IgD-negative memory B cell (primary cell): ENCODE results near the gene DCAF11. TPM values are rescaled to one million over a fixed set of nuclear protein-coding genes. Genes with fewer than 3 reads are reported as not detected.
A peak's percentile ranks its signal among the peaks of the same experiment; 100 is the strongest.

ENCODE experiments used
- H3K27ac Mint-ChIP-seq, 3 donors: one replicate each; pipeline ENCODE4 v1.8.0; 2020 to 2022; ENCODE audit warnings: mild to moderate bottlenecking in 3 of 3, mixed read lengths in 3 of 3, moderate library complexity in 1 of 3
- H3K27me3 Mint-ChIP-seq: one replicate; pipeline ENCODE4 v1.8.0; 2021; ENCODE audit warnings: mixed read lengths
- H3K36me3 Mint-ChIP-seq: one replicate; pipeline ENCODE4 v1.8.0; 2020; ENCODE audit warnings: mild to moderate bottlenecking, mixed read lengths
- H3K4me1 Mint-ChIP-seq, 3 donors: one replicate each; pipeline ENCODE4 v1.8.0; 2020 to 2022; ENCODE audit warnings: mixed read lengths in 3 of 3, mild to moderate bottlenecking in 1 of 3
- H3K4me3 Mint-ChIP-seq, 4 donors: one replicate each; pipeline ENCODE4 v1.8.0; 2020 to 2022; ENCODE audit warnings: mild to moderate bottlenecking in 4 of 4, mixed read lengths in 4 of 4, moderate library complexity in 3 of 4
- H3K9me3 Mint-ChIP-seq, 3 donors: one replicate each; pipeline ENCODE4 v1.8.0; 2020 to 2021; ENCODE audit warnings: mixed read lengths in 3 of 3, mild to moderate bottlenecking in 1 of 3
- polyA plus RNA-seq: library from polyadenylated mRNA; unstranded; fragments of 300-500 nt; fragmentation: Illumina TruSeq; gene quantifications from one replicate; pipeline ENCODE4 v1.2.3, GENCODE V29; 2021

DCAF11 gene
- polyA plus RNA-seq, 1 donor from 2014 or later: 74.5 TPM

GRCh38 chr14:24131549-24131966 lies 17.0 kb downstream of the DCAF11 start:
- Mint-ChIP-seq H3K27me3 (no peaks in the 10 kb centered on the region), H3K9me3 (no peaks in the 10 kb centered on the region), H3K27ac (no peak overlapping the region), H3K4me3 (no peak overlapping the region), H3K36me3 (peaks cover 3% of the 10 kb centered on the region), H3K4me1 (peaks cover 10 to 30% (median 26%) of the 10 kb centered on the region in 3 donors)

GRCh38 chr14:24132061-24132685 lies 17.6 kb downstream of the DCAF11 start:
- Mint-ChIP-seq H3K27ac (peak overlapping the region in 1 of 3 donors; percentile 90), H3K27me3 (no peaks in the 10 kb centered on the region), H3K4me3 (peak overlapping the region in 1 of 4 donors; percentile 82)

GRCh38 chr14:24132976-24133375 lies 18.4 kb downstream of the DCAF11 start:
- peaks cover 3% of the 10 kb centered on the region for H3K36me3 Mint-ChIP-seq
- peak overlapping the region in 1 of 3 donors; percentile 90 for H3K27ac Mint-ChIP-seq

More at GRCh38 chr14:24132061-24132685, 17.6 kb downstream of the DCAF11 start:
- Mint-ChIP-seq H3K36me3 (peaks cover 3% of the 10 kb centered on the region), H3K9me3 (no peaks in the 10 kb centered on the region), H3K4me1 (peaks cover 17 to 33% (median 26%) of the 10 kb centered on the region in 3 donors)

DNA sequence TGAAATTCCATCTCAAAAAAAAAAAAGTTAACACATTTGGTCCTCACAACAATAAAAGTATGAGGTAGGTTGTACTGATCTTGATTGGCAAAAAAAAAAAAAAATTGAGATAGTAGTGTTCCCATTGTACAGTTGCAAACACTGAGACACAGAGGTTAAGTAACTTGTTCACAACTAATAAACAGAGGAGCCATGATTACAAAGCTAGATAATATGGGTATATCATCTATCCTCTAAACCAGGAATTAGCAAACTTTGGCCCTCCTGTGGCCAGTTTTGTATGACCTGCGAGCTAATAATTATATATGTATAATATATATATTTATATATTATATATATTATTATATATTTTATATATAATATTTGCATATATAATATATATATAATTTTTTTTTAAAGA lies 19.2 kb downstream of the DCAF11 start:
- peaks cover 17 to 32% (median 19%) of the 10 kb centered on the region in 3 donors for H3K4me1 Mint-ChIP-seq
- no peak overlapping the region for H3K27ac Mint-ChIP-seq
- peaks cover 5% of the 10 kb centered on the region for H3K36me3 Mint-ChIP-seq
- H3K4me3 Mint-ChIP-seq: no peak overlapping the region
- H3K9me3 Mint-ChIP-seq: no peaks in the 10 kb centered on the region
- no peaks in the 10 kb centered on the region for H3K27me3 Mint-ChIP-seq

More at GRCh38 chr14:24132976-24133375, 18.4 kb downstream of the DCAF11 start:
- Mint-ChIP-seq H3K9me3 (no peaks in the 10 kb centered on the region), H3K4me3 (peak overlapping the region in 1 of 4 donors; percentile 66), H3K4me1 (peaks cover 15 to 29% (median 20%) of the 10 kb centered on the region in 3 donors), H3K27me3 (no peaks in the 10 kb centered on the region)

GRCh38 chr14:24135584-24135833 lies 20.9 kb downstream of the DCAF11 start:
- Mint-ChIP-seq H3K4me3 (peak overlapping the region; percentile 90 to 98 (median 96)), H3K9me3 (no peaks in the 10 kb centered on the region), H3K4me1 (peaks cover 23 to 44% (median 23%) of the 10 kb centered on the region in 3 donors), H3K27ac (peak overlapping the region; percentile 78 to 97 (median 93)), H3K36me3 (peaks cover 3% of the 10 kb centered on the region), H3K27me3 (no peaks in the 10 kb centered on the region)

DNA sequence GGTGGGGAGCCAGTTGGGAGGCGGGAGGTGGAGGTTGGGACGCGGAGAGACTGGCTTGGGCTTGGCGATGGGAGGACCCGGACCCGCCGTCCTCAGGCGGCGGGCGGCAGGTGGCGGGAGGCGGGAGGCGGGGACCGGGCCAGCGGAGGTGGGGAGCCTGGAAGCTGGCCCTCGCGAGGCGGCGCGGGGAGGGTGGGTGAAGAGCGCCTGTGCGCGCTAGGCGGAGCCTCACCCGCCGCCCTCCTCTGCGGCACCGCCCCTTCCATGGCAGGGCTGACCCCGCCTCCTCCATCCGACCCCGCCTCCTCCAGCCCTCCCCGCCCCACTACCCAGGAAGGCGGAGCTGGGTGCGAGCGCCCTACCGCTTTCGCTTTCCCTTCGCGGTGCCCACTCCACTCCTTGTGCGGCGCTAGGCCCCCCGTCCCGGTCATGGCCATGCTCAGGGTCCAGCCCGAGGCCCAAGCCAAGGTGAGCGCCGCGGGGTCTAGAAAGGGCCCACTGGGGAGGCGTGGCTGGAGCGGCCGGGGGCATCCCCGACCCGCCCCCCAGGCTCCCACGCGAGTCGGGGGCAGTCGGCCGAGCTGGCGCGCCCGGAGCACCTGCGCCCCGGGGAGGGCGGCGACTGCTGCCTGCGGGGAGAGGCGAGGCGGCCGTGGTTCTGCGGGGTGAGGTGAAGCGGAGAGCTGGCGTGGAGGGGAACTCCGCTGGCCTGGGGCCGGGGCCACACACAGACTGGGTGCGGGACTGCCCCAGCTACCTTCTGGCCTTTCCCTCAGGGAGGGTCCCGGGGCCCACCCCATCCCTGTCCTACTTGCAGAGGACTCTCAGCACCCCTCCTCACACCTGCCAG lies 21.5 kb downstream of the DCAF11 start, which contains the start of gene PSME1:
PSME1 (plus strand) TSS at position 361 of the 850 bp plus-strand sequence; CDS start at position 430, 69 bp downstream.
- no peaks in the 10 kb centered on the region for H3K27me3 Mint-ChIP-seq
- peak within 1 kb of the TSS; percentile 90 to 98 (median 96) for H3K4me3 Mint-ChIP-seq
- H3K27ac Mint-ChIP-seq: peak within 1 kb of the TSS; percentile 78 to 98 (median 95)
- H3K9me3 Mint-ChIP-seq: no peaks in the 10 kb centered on the region
- H3K4me1 Mint-ChIP-seq: peaks cover 20 to 43% (median 26%) of the 10 kb centered on the region in 3 donors
- H3K36me3 Mint-ChIP-seq: peaks cover 3% of the 10 kb centered on the region

DNA sequence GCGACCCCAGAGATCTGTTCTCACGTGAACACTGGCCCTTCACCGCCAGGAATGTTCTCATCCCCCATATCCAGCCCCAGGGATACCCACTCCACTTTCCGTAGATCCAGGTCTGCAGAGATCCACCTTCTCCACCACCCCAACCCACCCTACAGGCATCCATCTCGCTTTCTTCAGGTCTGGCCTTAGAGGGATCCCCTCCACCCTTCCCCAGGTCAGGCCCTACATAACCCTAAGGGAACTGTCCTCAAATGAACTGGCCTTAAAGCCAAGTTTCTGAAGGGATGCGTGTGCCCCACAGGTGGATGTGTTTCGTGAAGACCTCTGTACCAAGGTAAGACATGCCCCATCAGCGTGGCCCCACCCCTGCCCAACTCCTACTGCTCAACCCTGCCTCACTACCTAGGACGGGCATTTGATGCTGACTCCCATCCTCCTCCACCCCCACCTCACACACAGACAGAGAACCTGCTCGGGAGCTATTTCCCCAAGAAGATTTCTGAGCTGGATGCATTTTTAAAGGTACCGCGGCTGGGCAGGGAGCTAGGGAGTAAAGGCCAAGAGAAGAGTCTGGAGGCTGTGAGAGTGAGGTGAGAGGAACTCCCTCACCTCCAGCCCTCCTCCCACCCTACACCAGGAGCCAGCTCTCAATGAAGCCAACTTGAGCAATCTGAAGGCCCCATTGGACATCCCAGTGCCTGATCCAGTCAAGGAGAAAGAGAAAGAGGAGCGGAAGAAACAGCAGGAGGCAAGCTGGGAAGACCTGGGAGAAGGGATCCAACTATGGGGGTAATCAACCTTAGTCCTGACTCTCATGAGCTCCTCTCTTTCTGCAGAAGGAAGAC lies 22.3 kb downstream of the DCAF11 start:
- Mint-ChIP-seq H3K4me1 (peaks cover 26 to 43% (median 26%) of the 10 kb centered on the region in 3 donors), H3K9me3 (no peaks in the 10 kb centered on the region), H3K4me3 (peak overlapping the region; percentile 88 to 98 (median 95)), H3K27me3 (no peaks in the 10 kb centered on the region), H3K27ac (peak overlapping the region; percentile 78 to 98 (median 95)), H3K36me3 (peaks cover 3% of the 10 kb centered on the region)

DNA sequence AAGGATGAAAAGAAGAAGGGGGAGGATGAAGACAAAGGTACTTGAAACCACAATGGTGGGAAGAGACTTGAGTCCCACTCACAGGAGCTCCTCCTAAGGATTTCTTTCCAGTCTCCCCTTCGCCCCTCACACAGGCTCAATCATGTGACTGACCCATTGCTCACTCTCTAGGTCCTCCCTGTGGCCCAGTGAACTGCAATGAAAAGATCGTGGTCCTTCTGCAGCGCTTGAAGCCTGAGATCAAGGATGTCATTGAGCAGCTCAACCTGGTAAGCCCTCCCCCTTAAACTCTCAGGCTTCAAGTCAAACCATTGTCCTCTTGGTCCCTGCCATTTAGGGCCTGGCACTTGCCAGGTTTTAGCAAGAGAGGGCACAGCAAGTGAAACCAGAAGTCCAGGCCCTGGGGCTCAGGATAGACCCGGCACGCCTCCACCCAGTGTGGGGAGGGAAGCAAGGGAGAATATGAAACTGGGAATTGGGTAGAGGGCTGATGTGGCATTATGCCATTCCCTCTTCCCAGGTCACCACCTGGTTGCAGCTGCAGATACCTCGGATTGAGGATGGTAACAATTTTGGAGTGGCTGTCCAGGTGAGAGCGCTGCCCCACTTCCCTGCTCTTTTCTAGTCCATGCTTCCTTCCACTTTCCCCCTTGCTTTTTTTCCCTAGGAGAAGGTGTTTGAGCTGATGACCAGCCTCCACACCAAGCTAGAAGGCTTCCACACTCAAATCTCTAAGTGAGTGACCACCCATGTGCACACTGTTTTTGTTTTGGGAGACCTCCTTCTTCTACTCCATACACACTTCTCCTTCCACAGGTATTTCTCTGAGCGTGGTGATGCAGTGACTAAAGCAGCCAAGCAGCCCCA lies 23.2 kb downstream of the DCAF11 start:
- H3K9me3 Mint-ChIP-seq: no peaks in the 10 kb centered on the region
- peak overlapping the region; percentile 77 to 98 (median 92) for H3K4me3 Mint-ChIP-seq
- no peaks in the 10 kb centered on the region for H3K27me3 Mint-ChIP-seq
- peak overlapping the region; percentile 78 to 98 (median 95) for H3K27ac Mint-ChIP-seq
- H3K4me1 Mint-ChIP-seq: peaks cover 24 to 40% (median 26%) of the 10 kb centered on the region in 3 donors
- peaks cover 3% of the 10 kb centered on the region for H3K36me3 Mint-ChIP-seq

DNA sequence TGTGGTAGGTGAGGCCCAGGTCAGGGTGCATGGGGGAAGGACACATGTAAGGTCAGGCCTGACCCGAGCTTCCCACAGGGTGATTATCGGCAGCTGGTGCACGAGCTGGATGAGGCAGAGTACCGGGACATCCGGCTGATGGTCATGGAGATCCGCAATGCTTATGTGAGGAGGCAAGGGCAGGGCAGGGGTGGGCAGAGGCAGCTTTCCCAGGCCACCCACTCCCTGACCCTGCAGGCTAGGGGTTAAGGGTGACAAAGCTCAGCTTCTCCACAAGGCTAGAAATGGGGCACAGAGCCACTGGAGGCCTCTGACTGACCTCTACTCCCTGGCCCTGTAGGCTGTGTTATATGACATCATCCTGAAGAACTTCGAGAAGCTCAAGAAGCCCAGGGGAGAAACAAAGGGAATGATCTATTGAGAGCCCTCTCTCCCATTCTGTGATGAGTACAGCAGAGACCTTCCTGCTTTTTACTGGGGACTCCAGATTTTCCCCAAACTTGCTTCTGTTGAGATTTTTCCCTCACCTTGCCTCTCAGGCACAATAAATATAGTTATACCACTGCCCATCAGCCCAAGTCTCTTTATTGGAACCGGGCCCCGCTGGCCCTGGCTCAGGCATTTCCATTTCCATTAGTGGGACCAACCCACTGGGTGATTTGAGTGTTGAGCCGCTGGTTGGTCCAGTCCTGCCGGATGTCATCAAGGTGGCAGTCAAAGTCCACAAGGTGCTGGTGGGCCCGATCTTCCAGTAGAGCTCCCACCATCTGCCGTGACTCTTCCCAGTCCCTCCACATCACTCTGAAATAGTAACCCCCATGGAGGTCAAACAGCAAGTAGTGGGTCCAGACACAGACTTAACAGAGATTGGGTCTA lies 24.1 kb downstream of the DCAF11 start:
- Mint-ChIP-seq H3K9me3 (no peaks in the 10 kb centered on the region), H3K36me3 (peaks cover 3% of the 10 kb centered on the region), H3K4me3 (peak overlapping the region; percentile 36 to 98 (median 75)), H3K4me1 (peaks cover 19 to 36% (median 24%) of the 10 kb centered on the region in 3 donors), H3K27me3 (no peaks in the 10 kb centered on the region), H3K27ac (peak overlapping the region in 2 of 3 donors; percentile 78 to 87)

DNA sequence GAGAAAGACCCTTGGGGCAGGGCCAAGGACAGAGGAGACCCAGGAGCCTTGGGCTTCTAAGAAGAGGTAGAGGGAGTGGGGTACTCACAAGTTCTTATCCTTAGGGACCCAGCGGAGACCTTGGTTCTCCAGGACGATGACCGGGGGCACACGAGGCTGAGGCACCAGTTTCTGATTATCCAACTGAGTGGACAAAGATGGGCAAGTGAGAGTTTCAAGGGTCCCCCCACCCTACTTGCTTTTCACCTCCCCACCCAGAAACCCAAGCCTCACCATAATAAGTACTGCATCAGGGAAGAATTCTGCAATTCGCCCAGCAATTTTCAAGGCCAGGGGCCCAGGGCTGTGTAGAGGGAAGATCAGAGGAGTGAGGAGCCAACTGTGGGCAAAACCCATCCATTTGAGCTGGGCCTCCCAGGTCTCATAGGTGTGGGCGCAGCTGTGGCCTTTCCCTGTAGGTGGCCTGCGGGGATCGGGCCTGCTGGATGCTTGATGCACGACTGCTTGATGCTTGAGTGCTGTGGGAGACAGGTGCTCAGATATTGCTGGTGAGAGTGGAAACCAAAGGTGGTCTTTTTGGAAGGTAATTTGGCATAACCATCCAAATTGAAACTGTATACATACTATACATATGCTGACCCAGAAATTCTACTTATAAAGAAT lies 24.8 kb downstream of the DCAF11 start:
- Mint-ChIP-seq H3K4me3 (peak overlapping the region; percentile 41 to 98 (median 85)), H3K9me3 (no peaks in the 10 kb centered on the region), H3K27ac (peak overlapping the region; percentile 71 to 87 (median 72)), H3K27me3 (no peaks in the 10 kb centered on the region), H3K4me1 (peaks cover 19 to 38% (median 25%) of the 10 kb centered on the region in 3 donors), H3K36me3 (peaks cover 5% of the 10 kb centered on the region)

DNA sequence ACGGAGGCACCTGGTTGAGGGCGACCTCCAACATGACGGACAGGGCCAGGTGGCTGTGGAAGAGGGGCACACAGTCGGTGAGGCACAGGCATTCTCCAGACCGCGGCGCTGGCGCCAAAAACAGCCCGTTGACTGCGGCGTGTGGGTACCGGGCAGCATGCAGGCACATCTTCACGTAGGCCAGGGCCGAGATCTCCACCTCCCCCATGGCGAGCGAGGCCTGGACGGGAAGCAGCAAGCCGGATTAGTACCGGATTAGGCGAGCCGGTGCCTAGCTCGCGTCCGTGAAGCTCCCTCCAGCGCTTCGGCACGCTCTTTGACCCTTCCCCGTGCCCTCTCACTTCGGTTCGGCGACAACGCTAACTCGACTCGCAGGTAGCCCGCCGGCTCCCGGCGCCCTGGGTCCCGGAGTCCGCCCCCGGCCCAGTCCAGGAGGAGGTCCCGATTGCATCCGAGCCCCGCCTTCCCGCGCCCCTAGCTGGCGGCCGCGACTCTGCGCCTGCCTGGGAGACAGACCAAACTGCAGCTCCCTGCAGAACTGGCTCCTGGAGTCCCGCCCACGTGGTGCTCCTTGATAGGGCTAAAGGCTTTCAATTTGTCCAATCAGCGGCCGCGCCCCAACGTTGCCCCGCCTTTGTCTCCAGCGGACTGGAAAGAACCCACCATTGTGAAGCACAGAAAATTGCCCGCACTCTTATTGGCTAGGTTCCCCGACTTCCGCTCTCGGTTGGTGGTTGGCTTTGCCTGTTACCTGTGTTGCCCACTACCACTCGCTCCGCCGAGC lies 26.7 kb downstream of the DCAF11 start, which contains the start of gene EMC9:
EMC9 (minus strand) TSS at position 495 of the 784 bp plus-strand sequence; CDS start at position 208, 287 bp downstream.
- Mint-ChIP-seq H3K4me3 (peak within 1 kb of the TSS; percentile 91 to 98 (median 95)), H3K4me1 (peaks cover 20 to 45% (median 33%) of the 10 kb centered on the region in 3 donors), H3K27ac (peak within 1 kb of the TSS; percentile 84 to 95 (median 93)), H3K9me3 (no peaks in the 10 kb centered on the region), H3K27me3 (no peaks in the 10 kb centered on the region), H3K36me3 (peaks cover 6% of the 10 kb centered on the region)

- H3K4me1 Mint-ChIP-seq: peaks cover 24 to 39% (median 31%) of the 10 kb centered on the region in 3 donors
- H3K4me3 Mint-ChIP-seq: peak overlapping the region in 2 of 4 donors; percentile 37 to 98
These were observed 28.9 kb downstream of the DCAF11 start for GRCh38 chr14:24143511-24143910.

More at GRCh38 chr14:24143511-24143910, 28.9 kb downstream of the DCAF11 start:
- Mint-ChIP-seq H3K9me3 (no peaks in the 10 kb centered on the region), H3K36me3 (peaks cover 3% of the 10 kb centered on the region), H3K27me3 (no peaks in the 10 kb centered on the region), H3K27ac (peak overlapping the region in 1 of 3 donors; percentile 52)
